ENCODE results near the gene MYO18A. TPM values are rescaled to one million over a fixed set of nuclear protein-coding genes. Genes with fewer than 3 reads are reported as not detected.

Gene MYO18A
- total and polyA plus RNA-seq, 10 of the 15 experiments (the other 5 are each of a cell fraction or from before 2014, with no cell fraction given) = 2.9 to 66.0 (median 24.5) TPM

GRCh38 chr17:29113334-29113733, 66.9 kb downstream of the MYO18A start:
- CTCF ChIA-PET = interaction anchor here (0.6 to 17.7 kb wide), 9 partner anchors 11 to 350 kb away, joined by 3 to 415 read pairs (median 4); no protein-coding TSS in a partner anchor
- ATAC-seq (no peak), DNase-seq (ENCODE audit: low read depth, low spot score) (no peak), FAIRE-seq (no peak)
- 57% methylated on average over 6 of the region's 6 CpGs for WGBS (ENCODE audit: insufficient coverage, insufficient replicate concordance, low lambda C conversion rate, missing lambda C conversion rate)
- H2AFZ ChIP-seq (ENCODE audit: control insufficient read depth, low read depth, low read length) = no peak overlapping the region
- no peak overlapping the region for H3K4me2 ChIP-seq (ENCODE audit: control insufficient read depth, insufficient read depth)
- SMC1A ChIA-PET (ENCODE audit: uncharacterized antibody, unreplicated experiment) = interaction anchor here (1.3 to 4.5 kb wide), 2 partner anchors 145 to 149 kb away, joined by 3 to 34 read pairs; no protein-coding TSS in a partner anchor
- H3K79me2 ChIP-seq (ENCODE audit: control insufficient read depth, insufficient read depth, low read length) = no peaks in the 10 kb centered on the region
- peaks cover 13 to 14% of the 10 kb centered on the region in 2 experiments; a peak in 3 of 4 replicates for H3K36me3 ChIP-seq (ENCODE audit: control insufficient read depth in 2 of 2, insufficient read depth in 2 of 2, low read length in 1 of 2)
- no peak overlapping the region for H3K9ac ChIP-seq (ENCODE audit: control insufficient read depth, insufficient read depth, low read length)
- RAD21 ChIA-PET (ENCODE audit: unreplicated experiment) = interaction anchor here (0.8 to 7.1 kb wide), 2 partner anchors 11 to 149 kb away, joined by 3 to 170 read pairs; no protein-coding TSS in a partner anchor
- no TSS peak for BruUV-seq (replicated peaks)
- POLR2A ChIA-PET = interaction anchor here (0.5 to 1.4 kb wide), 3 partner anchors 148 to 267 kb away, joined by 3 read pairs; no protein-coding TSS in a partner anchor
- H4K20me1 ChIP-seq (ENCODE audit: control insufficient read depth, insufficient read depth) = peaks cover 4% of the 10 kb centered on the region; the same call in 1 of the 2 replicates
- no peaks in the 10 kb centered on the region for H3K27me3 ChIP-seq (replicated peaks in 1 of 2; ENCODE audit: control insufficient read depth in 2 of 2, insufficient read depth in 2 of 2, low read length in 1 of 2)
- intact Hi-C loops (cut with micrococcal nuclease; ENCODE audit: unreplicated experiment) = loop anchor here (10.0 kb wide), 1 partner anchor 389 kb away; the partner anchor contains the start of genes NEK8 and TLCD1
- H3K9me3 ChIP-seq (replicated peaks; ENCODE audit: control insufficient read depth, insufficient read depth, low read length) = no peaks in the 10 kb centered on the region
- no peak overlapping the region for H3K27ac ChIP-seq (ENCODE audit: control insufficient read depth, insufficient read depth)
- no peak overlapping the region for H3K4me3 ChIP-seq
- in situ Hi-C loops (cut with MboI) = no loop called here
- H3K4me1 ChIP-seq (ENCODE audit: control insufficient read depth, insufficient read depth, low read length) = no peaks in the 10 kb centered on the region
- TF ChIP-seq SUPT20H (IDR thresholded peaks at IDR 0.05; ENCODE audit: borderline replicate concordance, control insufficient read depth, low read depth, low read length) (no peak), MLLT1 (IDR thresholded peaks at IDR 0.05) (no peak), NFIC (IDR thresholded peaks at IDR 0.05; ENCODE audit: low read depth, low read length) (no peak), POLR2AphosphoS2 (IDR thresholded peaks at IDR 0.05; ENCODE audit: low read depth, low read length) (no peak), NR2C1 (IDR thresholded peaks at IDR 0.05) (no peak), HDGF (IDR thresholded peaks at IDR 0.05) (no peak), PRDM15 (CRISPR knock-in tag; IDR thresholded peaks at IDR 0.05) (no peak), ZBTB11 (CRISPR knock-in tag; IDR thresholded peaks at IDR 0.05) (no peak), RBBP5 (conservative IDR thresholded peaks at IDR 0.05) (no peak)
- TF ChIP-seq, protein P1, sequence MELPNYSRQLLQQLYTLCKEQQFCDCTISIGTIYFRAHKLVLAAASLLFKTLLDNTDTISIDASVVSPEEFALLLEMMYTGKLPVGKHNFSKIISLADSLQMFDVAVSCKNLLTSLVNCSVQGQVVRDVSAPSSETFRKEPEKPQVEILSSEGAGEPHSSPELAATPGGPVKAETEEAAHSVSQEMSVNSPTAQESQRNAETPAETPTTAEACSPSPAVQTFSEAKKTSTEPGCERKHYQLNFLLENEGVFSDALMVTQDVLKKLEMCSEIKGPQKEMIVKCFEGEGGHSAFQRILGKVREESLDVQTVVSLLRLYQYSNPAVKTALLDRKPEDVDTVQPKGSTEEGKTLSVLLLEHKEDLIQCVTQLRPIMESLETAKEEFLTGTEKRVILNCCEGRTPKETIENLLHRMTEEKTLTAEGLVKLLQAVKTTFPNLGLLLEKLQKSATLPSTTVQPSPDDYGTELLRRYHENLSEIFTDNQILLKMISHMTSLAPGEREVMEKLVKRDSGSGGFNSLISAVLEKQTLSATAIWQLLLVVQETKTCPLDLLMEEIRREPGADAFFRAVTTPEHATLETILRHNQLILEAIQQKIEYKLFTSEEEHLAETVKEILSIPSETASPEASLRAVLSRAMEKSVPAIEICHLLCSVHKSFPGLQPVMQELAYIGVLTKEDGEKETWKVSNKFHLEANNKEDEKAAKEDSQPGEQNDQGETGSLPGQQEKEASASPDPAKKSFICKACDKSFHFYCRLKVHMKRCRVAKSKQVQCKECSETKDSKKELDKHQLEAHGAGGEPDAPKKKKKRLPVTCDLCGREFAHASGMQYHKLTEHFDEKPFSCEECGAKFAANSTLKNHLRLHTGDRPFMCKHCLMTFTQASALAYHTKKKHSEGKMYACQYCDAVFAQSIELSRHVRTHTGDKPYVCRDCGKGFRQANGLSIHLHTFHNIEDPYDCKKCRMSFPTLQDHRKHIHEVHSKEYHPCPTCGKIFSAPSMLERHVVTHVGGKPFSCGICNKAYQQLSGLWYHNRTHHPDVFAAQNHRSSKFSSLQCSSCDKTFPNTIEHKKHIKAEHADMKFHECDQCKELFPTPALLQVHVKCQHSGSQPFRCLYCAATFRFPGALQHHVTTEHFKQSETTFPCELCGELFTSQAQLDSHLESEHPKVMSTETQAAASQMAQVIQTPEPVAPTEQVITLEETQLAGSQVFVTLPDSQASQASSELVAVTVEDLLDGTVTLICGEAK (IDR thresholded peaks at IDR 0.05; ENCODE audit: borderline replicate concordance) = no peak

All from GM12878 (cell line).